ENCODE measurements around the gene MYCBPAP.

MYCBPAP gene

DNA sequence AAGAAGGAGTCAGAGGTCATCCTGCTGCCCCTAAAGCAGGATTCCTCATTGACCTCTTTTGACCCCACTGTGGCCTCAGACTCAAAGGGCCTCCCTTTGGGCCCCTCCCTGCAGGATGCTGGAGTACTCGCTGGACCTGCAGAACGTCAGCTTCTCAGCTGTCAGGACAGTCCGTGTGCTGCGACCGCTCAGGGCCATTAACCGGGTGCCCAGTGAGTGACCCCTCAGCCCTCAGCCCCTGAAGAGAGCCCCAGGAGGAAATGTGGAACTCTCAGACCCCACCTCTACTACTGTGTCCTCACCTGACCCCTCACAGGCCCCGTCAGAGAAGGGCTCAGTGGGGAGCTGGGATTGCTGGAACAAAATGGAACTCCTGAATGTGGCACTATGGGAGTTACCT, 61.4 kb downstream of the MYCBPAP start:
- H3K79me2 ChIP-seq (ENCODE audit: insufficient read depth, low read depth) = no peaks in the 10 kb centered on the region
- no peak overlapping the region for H3K27ac ChIP-seq
- TF ChIP-seq, protein P1, sequence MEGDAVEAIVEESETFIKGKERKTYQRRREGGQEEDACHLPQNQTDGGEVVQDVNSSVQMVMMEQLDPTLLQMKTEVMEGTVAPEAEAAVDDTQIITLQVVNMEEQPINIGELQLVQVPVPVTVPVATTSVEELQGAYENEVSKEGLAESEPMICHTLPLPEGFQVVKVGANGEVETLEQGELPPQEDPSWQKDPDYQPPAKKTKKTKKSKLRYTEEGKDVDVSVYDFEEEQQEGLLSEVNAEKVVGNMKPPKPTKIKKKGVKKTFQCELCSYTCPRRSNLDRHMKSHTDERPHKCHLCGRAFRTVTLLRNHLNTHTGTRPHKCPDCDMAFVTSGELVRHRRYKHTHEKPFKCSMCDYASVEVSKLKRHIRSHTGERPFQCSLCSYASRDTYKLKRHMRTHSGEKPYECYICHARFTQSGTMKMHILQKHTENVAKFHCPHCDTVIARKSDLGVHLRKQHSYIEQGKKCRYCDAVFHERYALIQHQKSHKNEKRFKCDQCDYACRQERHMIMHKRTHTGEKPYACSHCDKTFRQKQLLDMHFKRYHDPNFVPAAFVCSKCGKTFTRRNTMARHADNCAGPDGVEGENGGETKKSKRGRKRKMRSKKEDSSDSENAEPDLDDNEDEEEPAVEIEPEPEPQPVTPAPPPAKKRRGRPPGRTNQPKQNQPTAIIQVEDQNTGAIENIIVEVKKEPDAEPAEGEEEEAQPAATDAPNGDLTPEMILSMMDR (conservative IDR thresholded peaks at IDR 0.05; ENCODE audit: low read depth, low read length) = no peak
- H3K4me2 ChIP-seq = no peak overlapping the region
- H3K9ac ChIP-seq = no peak overlapping the region
- H4K20me1 ChIP-seq (ENCODE audit: insufficient read depth) = no peaks in the 10 kb centered on the region
- no peaks in the 10 kb centered on the region for H3K4me1 ChIP-seq (ENCODE audit: low read depth, poor library complexity, severe bottlenecking)
- H3K27me3 ChIP-seq (ENCODE audit: insufficient read depth, low read depth) = peaks cover 39% of the 10 kb centered on the region
- H3K36me3 ChIP-seq (ENCODE audit: insufficient read depth) = no peaks in the 10 kb centered on the region
- no peak overlapping the region for H2AFZ ChIP-seq (ENCODE audit: low read depth)
- no peak overlapping the region for H3K4me3 ChIP-seq (IDR thresholded peaks at IDR 0.05; ENCODE audit: insufficient read depth, low read depth, low read length)

DNA sequence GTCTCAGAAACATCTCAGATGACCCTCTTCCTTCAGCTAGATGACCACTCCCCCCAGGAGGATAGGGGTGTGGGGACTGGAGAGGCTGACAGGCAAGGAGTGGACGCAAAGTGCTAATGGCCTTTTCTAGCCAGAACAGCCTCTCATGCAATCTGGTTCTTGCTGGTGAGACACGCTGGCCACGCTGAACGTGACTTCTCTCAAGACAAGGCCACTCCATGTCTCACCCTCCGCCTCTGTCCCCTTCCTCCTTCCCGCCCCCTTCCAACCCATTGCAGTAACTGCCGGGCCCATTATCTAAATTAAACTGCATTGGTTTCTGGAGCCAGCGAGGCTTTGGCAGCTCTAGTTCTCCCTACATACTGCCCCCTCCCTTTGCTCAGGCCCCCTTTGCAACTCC, 61.8 kb downstream of the MYCBPAP start:
- Histone ChIP-seq H3K79me2 (ENCODE audit: insufficient read depth, low read depth) (no peaks in the 10 kb centered on the region), H3K9ac (no peak overlapping the region), H3K27ac (no peak overlapping the region), H3K4me1 (ENCODE audit: low read depth, poor library complexity, severe bottlenecking) (no peaks in the 10 kb centered on the region), H3K4me3 (IDR thresholded peaks at IDR 0.05; ENCODE audit: insufficient read depth, low read depth, low read length) (no peak overlapping the region), H2AFZ (ENCODE audit: low read depth) (no peak overlapping the region), H4K20me1 (ENCODE audit: insufficient read depth) (no peaks in the 10 kb centered on the region), H3K27me3 (ENCODE audit: insufficient read depth, low read depth) (peaks cover 35% of the 10 kb centered on the region), H3K36me3 (ENCODE audit: insufficient read depth) (no peaks in the 10 kb centered on the region), H3K4me2 (no peak overlapping the region)
- TF ChIP-seq, protein P1 (conservative IDR thresholded peaks at IDR 0.05; ENCODE audit: low read depth, low read length) = no peak

GRCh38 chr17:50570528-50570927, 62.3 kb downstream of the MYCBPAP start:
- Histone ChIP-seq H3K36me3 (ENCODE audit: insufficient read depth) (no peaks in the 10 kb centered on the region), H3K79me2 (ENCODE audit: insufficient read depth, low read depth) (no peaks in the 10 kb centered on the region), H3K4me3 (IDR thresholded peaks at IDR 0.05; ENCODE audit: insufficient read depth, low read depth, low read length) (no peak overlapping the region), H3K4me1 (ENCODE audit: low read depth, poor library complexity, severe bottlenecking) (no peaks in the 10 kb centered on the region), H3K4me2 (no peak overlapping the region), H4K20me1 (ENCODE audit: insufficient read depth) (no peaks in the 10 kb centered on the region), H3K9ac (no peak overlapping the region), H3K27ac (no peak overlapping the region), H3K27me3 (ENCODE audit: insufficient read depth, low read depth) (peaks cover 31% of the 10 kb centered on the region), H2AFZ (ENCODE audit: low read depth) (no peak overlapping the region)
- TF ChIP-seq, protein P1 (conservative IDR thresholded peaks at IDR 0.05; ENCODE audit: low read depth, low read length) = no peak

DNA sequence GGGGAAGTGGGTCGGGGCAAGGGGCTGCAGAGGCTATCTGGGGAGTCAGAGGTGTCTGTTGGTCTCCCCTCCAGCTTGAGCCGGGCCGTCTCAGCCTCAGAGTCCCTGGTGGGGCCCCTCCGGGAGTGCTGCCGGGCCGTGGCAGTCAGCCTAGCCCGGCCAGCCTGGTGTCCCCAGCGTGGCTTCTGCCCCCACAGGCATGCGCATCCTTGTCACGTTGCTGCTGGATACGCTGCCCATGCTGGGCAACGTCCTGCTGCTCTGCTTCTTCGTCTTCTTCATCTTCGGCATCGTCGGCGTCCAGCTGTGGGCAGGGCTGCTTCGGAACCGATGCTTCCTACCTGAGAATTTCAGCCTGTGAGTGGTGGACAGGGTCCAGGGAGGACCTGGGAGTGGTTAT, 63.4 kb downstream of the MYCBPAP start:
- Histone ChIP-seq H3K4me1 (ENCODE audit: low read depth, poor library complexity, severe bottlenecking) (no peaks in the 10 kb centered on the region), H3K79me2 (ENCODE audit: insufficient read depth, low read depth) (no peaks in the 10 kb centered on the region), H2AFZ (ENCODE audit: low read depth) (no peak overlapping the region), H3K27ac (no peak overlapping the region), H4K20me1 (ENCODE audit: insufficient read depth) (no peaks in the 10 kb centered on the region), H3K9ac (no peak overlapping the region), H3K36me3 (ENCODE audit: insufficient read depth) (no peaks in the 10 kb centered on the region), H3K27me3 (ENCODE audit: insufficient read depth, low read depth) (peaks cover 31% of the 10 kb centered on the region), H3K4me2 (no peak overlapping the region), H3K4me3 (IDR thresholded peaks at IDR 0.05; ENCODE audit: insufficient read depth, low read depth, low read length) (no peak overlapping the region)
- TF ChIP-seq, protein P1 (conservative IDR thresholded peaks at IDR 0.05; ENCODE audit: low read depth, low read length) = no peak
